DLD1 (cell line): ENCODE measurements around the gene MGAT4C.
"Not testable (repeated sequence)": the region's sequence is repeated elsewhere in the genome, so short reads cannot be mapped to it uniquely, and the experiment has no call there.

ENCODE experiments used
- in situ Hi-C: cut with HindIII; loops from 2 replicates; pipeline ENCODE4 v1.10.0; 2017; ENCODE audit warnings: low sequenced_read_pairs

Gene MGAT4C

DNA sequence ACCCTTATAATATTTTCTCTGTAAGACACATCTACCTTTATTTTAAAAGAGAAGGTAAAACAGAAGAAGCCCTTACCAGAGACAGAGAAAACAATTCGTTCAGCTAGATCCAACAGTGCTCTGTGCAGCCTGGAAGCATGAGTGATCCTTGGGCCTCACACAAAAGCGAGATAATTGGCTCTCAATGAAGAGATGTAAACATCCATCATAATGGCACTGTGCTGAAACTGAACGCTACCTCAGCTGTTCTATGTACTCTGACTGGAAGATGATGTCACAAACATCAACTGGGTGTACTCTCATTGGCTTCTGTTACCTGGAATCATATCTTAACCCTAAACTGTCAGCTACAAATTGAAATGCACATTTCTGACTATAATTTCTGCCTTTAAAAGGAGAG lies at the start of gene MGAT4C:
TSS of gene MGAT4C (minus strand) at position 229 of the 400 bp plus-strand sequence.
- in situ Hi-C loops = no loop called here

- in situ Hi-C loops = not testable (repeated sequence)
Observed at GRCh38 chr12:86296396-86296795, 40.2 kb upstream of the MGAT4C start.

- in situ Hi-C loops = no loop called here
Observed at GRCh38 chr12:86293682-86294240, 37.6 kb upstream of the MGAT4C start.

DNA sequence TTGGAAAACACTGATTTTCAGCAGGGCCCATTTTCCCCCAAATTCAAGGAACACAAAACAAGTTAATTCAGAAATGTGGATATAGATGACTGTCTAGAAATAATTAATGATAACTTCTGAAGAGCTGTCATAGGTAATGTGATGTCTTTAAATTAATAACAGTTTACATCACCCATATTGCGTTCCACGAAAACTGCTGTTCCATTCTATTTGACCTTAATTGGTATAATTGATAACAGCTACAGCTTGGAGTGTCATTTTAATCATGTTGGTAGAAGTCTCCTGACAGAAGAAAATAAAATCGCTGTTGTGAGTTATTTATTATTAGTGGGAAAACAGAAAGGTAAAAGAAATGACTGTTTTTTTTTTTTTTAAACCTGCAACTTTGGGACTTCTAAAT lies 36.3 kb upstream of the MGAT4C start:
- in situ Hi-C loops = no loop called here

DNA sequence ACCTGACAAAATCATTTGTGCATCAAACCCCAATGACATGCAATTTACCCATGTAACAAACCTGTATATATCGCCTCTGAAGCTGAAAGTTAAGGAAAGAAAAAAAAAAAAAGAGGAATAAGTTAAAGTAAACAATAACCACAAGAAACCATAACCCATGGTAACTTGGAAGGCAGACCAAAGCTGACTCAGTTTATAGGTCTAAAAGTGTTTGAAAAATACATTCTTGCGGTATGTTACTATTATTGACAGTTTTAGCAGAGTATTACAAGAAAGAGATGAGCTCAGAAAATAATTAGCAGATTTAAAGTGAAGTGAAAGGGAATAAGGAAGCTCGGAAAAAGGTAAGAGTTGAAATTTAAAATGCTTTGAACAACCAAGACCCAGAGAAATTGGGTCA lies 34.4 kb upstream of the MGAT4C start:
- in situ Hi-C loops = no loop called here

DNA sequence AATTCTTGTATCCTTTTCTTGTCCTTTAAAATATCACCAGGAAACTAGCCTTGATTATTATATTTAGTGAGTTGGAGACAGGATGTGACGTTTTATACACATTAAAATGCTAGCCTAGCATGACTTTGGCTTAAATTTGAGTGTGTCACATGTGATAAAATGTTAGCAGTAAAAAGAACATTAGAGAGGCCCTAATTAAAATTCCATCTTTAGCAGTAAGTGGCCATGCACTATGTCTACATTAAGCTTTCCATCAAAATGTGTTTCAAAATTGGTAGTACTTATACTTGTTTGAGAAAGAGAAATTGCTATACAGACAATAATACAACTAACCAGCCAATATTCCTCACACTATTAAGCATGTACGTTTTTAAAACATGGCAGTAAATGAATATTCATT lies 29.9 kb upstream of the MGAT4C start:
- in situ Hi-C loops = no loop called here

DNA sequence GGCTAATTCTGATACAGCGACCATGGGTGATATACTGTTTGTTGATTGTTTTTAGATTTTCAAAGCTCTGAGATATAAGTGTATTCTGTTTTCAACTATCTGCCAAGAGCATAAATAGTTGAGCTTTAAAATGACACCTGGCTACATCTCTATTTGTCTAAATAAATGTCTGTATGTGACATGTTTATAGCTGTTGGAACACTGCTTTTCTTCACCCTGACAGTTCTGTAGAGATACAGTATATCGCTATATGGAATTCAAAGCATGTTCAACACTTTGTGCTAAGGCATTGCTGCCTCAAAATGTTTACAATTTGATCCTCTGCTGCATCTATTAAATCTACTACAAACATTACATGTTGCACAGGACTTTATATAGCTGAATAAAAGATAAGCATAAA lies 27.4 kb upstream of the MGAT4C start:
- in situ Hi-C loops = no loop called here

- in situ Hi-C loops = no loop called here
Observed at GRCh38 chr12:86275356-86275755, 19.2 kb upstream of the MGAT4C start.

DNA sequence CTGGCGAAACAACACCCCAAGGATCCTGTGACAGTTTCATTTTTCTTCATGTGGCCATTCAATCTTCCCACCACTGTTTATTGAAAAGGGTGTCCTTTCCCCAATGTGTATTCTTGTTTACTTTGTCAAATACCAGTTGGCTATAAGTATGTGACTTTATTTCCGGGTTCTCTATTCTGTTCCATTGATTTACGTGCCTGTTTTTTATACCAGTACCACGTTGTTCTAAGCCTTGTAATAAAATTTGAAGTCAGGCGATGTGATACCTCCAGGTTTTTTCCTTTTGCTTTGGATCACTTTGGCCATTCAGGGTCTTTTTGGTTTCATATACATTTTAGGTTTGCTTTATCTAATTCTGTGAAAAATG lies 9.1 kb upstream of the MGAT4C start:
- in situ Hi-C loops = no loop called here

- in situ Hi-C loops = no loop called here
Observed at GRCh38 chr12:86264451-86265328, 8.5 kb upstream of the MGAT4C start.

DNA sequence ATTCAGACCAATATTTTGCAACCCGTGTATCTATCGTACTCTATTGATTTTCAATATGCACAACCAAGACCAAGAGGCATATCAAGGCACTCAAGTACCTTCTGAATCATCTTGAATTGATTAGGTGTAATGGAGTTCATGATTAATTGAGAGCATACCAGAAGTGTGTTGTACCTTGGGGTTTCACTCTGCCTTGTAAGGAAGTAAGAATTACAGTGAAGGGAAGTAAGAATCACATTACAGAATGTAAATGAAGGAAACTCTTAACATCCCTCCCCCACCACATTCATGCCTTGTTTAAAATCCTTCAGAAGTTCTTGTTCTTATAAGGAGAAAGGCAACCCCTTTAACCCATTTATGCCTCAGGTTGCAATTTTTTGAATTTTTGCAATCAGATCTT lies 5.4 kb upstream of the MGAT4C start:
- in situ Hi-C loops = no loop called here

GRCh38 chr12:86261142-86261541 lies 5.0 kb upstream of the MGAT4C start:
- in situ Hi-C loops = no loop called here

DNA sequence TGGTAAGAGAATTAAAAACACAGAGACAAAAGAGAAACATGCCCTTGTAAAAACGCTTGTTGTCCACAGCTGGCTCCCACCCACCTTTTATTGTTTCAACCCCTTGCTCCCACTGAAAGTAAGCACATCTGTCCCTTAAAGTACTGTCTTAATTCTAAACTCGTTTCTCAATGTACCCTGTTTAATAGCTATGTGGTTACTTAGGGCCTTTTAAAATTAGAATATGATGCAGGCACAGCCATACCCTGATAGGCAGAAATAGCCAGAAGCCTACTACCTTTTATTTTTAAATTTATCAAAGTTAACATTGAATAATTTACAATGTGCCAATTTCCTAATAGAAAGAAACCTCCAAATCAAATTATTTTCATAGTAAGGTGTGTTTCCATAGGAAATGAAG lies 4.0 kb upstream of the MGAT4C start:
- in situ Hi-C loops = no loop called here

- in situ Hi-C loops = no loop called here
Observed at GRCh38 chr12:86257134-86257533, 943 bp upstream of the MGAT4C start.

DNA sequence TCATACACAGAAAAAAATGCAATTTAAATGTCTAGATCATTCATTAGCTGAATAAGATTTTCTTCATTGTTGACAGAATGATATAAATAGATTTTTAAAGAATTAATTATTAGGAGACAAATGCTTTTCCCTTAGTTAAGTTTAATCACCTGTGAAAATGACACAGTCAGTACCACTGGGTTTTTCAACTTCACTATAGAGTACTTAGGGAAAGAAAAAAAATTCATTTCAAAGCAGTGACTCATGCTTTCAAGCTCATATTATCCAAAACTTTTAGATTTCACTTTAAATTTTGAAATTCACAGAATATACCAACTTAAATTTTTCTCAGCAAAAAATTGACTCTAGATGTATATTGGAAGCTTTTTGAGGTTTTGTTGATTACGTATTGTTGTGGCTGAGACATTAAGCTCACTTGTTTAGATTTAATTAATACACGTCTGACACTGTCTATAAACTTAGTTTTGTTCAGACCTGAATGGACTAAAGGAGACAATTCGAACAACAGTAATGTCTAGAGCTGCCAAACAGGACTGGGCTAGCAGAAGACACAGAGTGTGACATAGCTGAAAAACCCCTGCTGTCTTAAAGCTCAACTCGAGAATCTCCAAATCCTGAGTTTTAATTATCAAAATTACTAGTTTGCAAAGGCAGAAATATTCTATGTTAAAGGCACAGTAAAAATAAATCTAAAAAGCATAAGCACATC lies 1.6 kb downstream of the MGAT4C start:
- in situ Hi-C loops = no loop called here

DNA sequence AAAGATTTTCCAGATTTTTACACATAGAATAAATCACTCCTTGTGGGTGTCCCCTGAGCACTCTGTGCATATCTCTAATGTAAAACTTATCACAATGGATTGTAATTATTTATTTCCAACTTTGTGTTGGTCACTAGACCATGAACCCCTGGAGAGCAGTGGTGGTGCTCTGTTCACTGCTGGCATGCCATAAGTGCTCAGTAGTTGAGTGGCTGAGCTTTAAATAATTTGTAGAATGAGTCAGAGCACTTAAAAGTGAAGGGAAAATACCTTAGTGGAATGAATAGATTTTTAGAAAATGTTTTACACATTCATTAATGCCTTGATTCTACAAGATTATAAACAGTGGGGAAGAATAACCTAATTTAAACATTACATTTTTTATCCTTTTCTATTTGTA lies 6.3 kb downstream of the MGAT4C start:
- in situ Hi-C loops = no loop called here

GRCh38 chr12:86249276-86249675 lies 6.9 kb downstream of the MGAT4C start:
- in situ Hi-C loops = no loop called here

- in situ Hi-C loops = no loop called here
Observed at GRCh38 chr12:86247871-86248270, 8.3 kb downstream of the MGAT4C start.

- in situ Hi-C loops = no loop called here
Observed at GRCh38 chr12:86241600-86241999, 14.6 kb downstream of the MGAT4C start.

- in situ Hi-C loops = no loop called here
Observed at GRCh38 chr12:86234316-86234855, 21.8 kb downstream of the MGAT4C start.

- in situ Hi-C loops = no loop called here
Observed at GRCh38 chr12:86233126-86233525, 23.1 kb downstream of the MGAT4C start.
